K562 (cell line): Measurements from ENCODE around the gene VRK3. TPM values are rescaled to one million over a fixed set of nuclear protein-coding genes. Genes with fewer than 3 reads are reported as not detected.

Experiments used
- ATAC-seq: fragments of 200-7000 bp; cut with Tn5 transposase; 3 replicates; pipeline ENCODE4 v1.9.1; 2020; ENCODE audit warnings: moderate library complexity
- BruUV-seq: library from RNA; stranded (reverse); fragments of 400-500 nt; replicated peaks from 2 replicates; lab custom pipeline; 2021; lab: Mats Ljungman, UMichigan
- CTCF ChIA-PET: fragments of 300-600 bp; formaldehyde crosslinking; extraction: SDS; loops from one replicate; lab custom pipeline; 2021; ENCODE audit warnings: low intra/inter-chr PET ratio; lab: Yijun Ruan, JAX
- POLR2A ChIA-PET: fragments of 300-600, 350-650 bp; sonication (Branson Sonifier 250); formaldehyde crosslinking; extraction: SDS; loops from one replicate; lab custom pipeline; 2021; ENCODE audit warnings: antibody characterized with exemption, inconsistent platforms; lab: Yijun Ruan, JAX
- DNase-seq, 4 experiments: peaks; one replicate each; pipeline versions ENCODE4 v3.0.0 to v3.0.0-alpha.2; 2011 to 2018; ENCODE audit warnings: low spot score in 3 of 4, mixed read lengths in 3 of 4; ENCODE audit errors: extremely low read depth in 1 of 4
- FAIRE-seq: peaks from 2 replicates; lab custom pipeline; 2011; peaks lifted over from hg19 to GRCh38; lab: Jason Lieb, UNC
- H2AFZ ChIP-seq: 2 replicates; pipeline ENCODE4 v1.6.0; 2011; ENCODE audit warnings: low read depth, low read length, control low read depth, inconsistent platforms
- H3K27ac ChIP-seq: fragments of 200-600 bp; 3 replicates; pipeline ENCODE4 v1.8.0; 2011; ENCODE audit warnings: low read depth, mild to moderate bottlenecking, control low read depth, inconsistent platforms, low read length, moderate library complexity, mixed read lengths; ENCODE audit errors: extremely low read depth
- H3K27me3 ChIP-seq, 2 experiments: fragments of 300-600 bp in 1 of 2; 2 replicates in 1 of 2; 3 replicates in 1 of 2; pipeline versions ENCODE4 v1.6.0 to v1.8.0; 2011; ENCODE audit warnings: inconsistent platforms in 2 of 2, low read length in 2 of 2, mild to moderate bottlenecking in 1 of 2, mixed read lengths in 1 of 2, moderate library complexity in 1 of 2; ENCODE audit not compliant: control insufficient read depth in 2 of 2, insufficient read depth in 2 of 2
- H3K36me3 ChIP-seq: fragments of 300-600 bp; 3 replicates; pipeline ENCODE4 v1.8.0; 2011; ENCODE audit warnings: mild to moderate bottlenecking, low read length, inconsistent platforms; ENCODE audit not compliant: control insufficient read depth, insufficient read depth
- H3K4me1 ChIP-seq, 2 experiments: fragments of 200-600 bp in 1 of 2; replicated peaks in 1 of 2; 2 replicates in 1 of 2; 3 replicates in 1 of 2; pipeline versions ENCODE4 v1.5.1 to v1.8.0; 2011; ENCODE audit warnings: inconsistent platforms in 2 of 2, low read length in 2 of 2, mild to moderate bottlenecking in 1 of 2, mixed read lengths in 1 of 2, moderate library complexity in 1 of 2; ENCODE audit not compliant: control insufficient read depth in 2 of 2, insufficient read depth in 2 of 2
- H3K4me2 ChIP-seq: 2 replicates; pipeline ENCODE4 v1.6.1; 2011; ENCODE audit warnings: low read length, control low read depth, inconsistent platforms, mixed read lengths; ENCODE audit not compliant: insufficient read depth
- H3K4me3 ChIP-seq: fragments of 200-600 bp; sonication (generic), shearing (Covaris generic); 2 replicates; pipeline ENCODE4 v1.5.1; 2016; ENCODE audit warnings: control low read depth, inconsistent platforms
- H3K79me2 ChIP-seq: fragments of 200-600 bp; 3 replicates; pipeline ENCODE4 v1.8.0; 2011; ENCODE audit warnings: low read length, inconsistent platforms; ENCODE audit not compliant: control insufficient read depth, insufficient read depth
- H3K9ac ChIP-seq, 2 experiments: 2 replicates each; pipeline versions ENCODE4 v1.6.0 to v1.6.1; 2011; ENCODE audit warnings: low read depth in 2 of 2, low read length in 2 of 2, control low read depth in 1 of 2, inconsistent platforms in 1 of 2, mild to moderate bottlenecking in 1 of 2, mixed read lengths in 1 of 2; ENCODE audit not compliant: insufficient read depth in 1 of 2
- H3K9me1 ChIP-seq: one replicate; pipeline ENCODE4 v1.6.0; 2011; ENCODE audit warnings: inconsistent platforms, mild to moderate bottlenecking, low read length, moderate library complexity; ENCODE audit not compliant: control insufficient read depth, insufficient read depth
- H3K9me3 ChIP-seq: replicated peaks from 2 replicates; pipeline ENCODE4 v1.5.1; 2011; ENCODE audit warnings: low read depth, low read length, inconsistent platforms; ENCODE audit not compliant: control insufficient read depth, insufficient read depth
- H4K20me1 ChIP-seq: replicated peaks from 2 replicates; pipeline ENCODE4 v1.6.1; 2011; ENCODE audit warnings: low read length, inconsistent platforms, mixed read lengths; ENCODE audit not compliant: control insufficient read depth, insufficient read depth
- ADNP ChIP-seq: fragments of 200-800 bp; sonication (Bioruptor generic); IDR thresholded peaks from 2 replicates; pipeline ENCODE4 v1.6.1; 2016; ENCODE audit warnings: missing genetic modification characterization, missing compliant biosample characterization
- BRF1 ChIP-seq: IDR thresholded peaks from 3 replicates; pipeline ENCODE4 v1.6.1; 2011; ENCODE audit warnings: borderline replicate concordance, mild to moderate bottlenecking; ENCODE audit not compliant: insufficient read length; ENCODE audit errors: extremely low read depth
- ELF1 ChIP-seq: fragments of 200-800 bp; sonication (Bioruptor generic); IDR thresholded peaks from 2 replicates; pipeline ENCODE4 v1.6.1; 2016; ENCODE audit warnings: missing genetic modification characterization, missing compliant biosample characterization
- ERF ChIP-seq: fragments of 450-650 bp; formaldehyde crosslinking; IDR thresholded peaks from 2 replicates; pipeline ENCODE4 v1.4.0; 2020; ENCODE audit warnings: mild to moderate bottlenecking, mixed read lengths
- FIP1L1 ChIP-seq: fragments of 200-400 bp; formaldehyde crosslinking; IDR thresholded peaks from 2 replicates; pipeline ENCODE4 v1.6.1; 2018; ENCODE audit warnings: mild to moderate bottlenecking, low read depth, low read length; ENCODE audit not compliant: poor library complexity, severe bottlenecking
- GABPA ChIP-seq: fragments of 200-800 bp; sonication (Bioruptor generic); conservative IDR thresholded peaks from 2 replicates; pipeline ENCODE4 v1.6.1; 2016; ENCODE audit warnings: low read depth, missing genetic modification characterization, missing compliant biosample characterization
- HCFC1 ChIP-seq: IDR thresholded peaks from 2 replicates; pipeline ENCODE4 v1.6.1; 2012; ENCODE audit warnings: low read depth, low read length, improper control_type of control experiment
- IFI16 ChIP-seq: fragments of 250-450 bp; sonication (Bioruptor Pico); IDR thresholded peaks from 2 replicates; pipeline ENCODE4 v2.1.2; 2022; ENCODE audit warnings: mild to moderate bottlenecking, inconsistent platforms
- MCM7 ChIP-seq, 2 experiments: fragments of 450-650 bp; IDR thresholded peaks; 2 replicates each; pipeline ENCODE4 v1.6.1; 2016 to 2018
- SIRT6 ChIP-seq: IDR thresholded peaks from one replicate; pipeline ENCODE4 v1.6.1; 2012; ENCODE audit warnings: low read depth, mild to moderate bottlenecking, control low read depth, inconsistent platforms, low read length, moderate library complexity
- TEAD4 ChIP-seq, 2 experiments: sonication (generic) in 1 of 2; formaldehyde crosslinking in 1 of 2; IDR thresholded peaks; 2 replicates each; pipeline versions ENCODE4 v1.6.1 to v1.8.0; 2012 to 2022; ENCODE audit warnings: borderline replicate concordance in 1 of 2, inconsistent platforms in 1 of 2, low read length in 1 of 2, mild to moderate bottlenecking in 1 of 2, missing genetic modification reagents in 1 of 2
- ZBTB8A ChIP-seq: fragments of 450-650 bp; IDR thresholded peaks from 2 replicates; pipeline ENCODE4 v1.6.1; 2018; ENCODE audit warnings: mild to moderate bottlenecking, moderate library complexity; ENCODE audit not compliant: partially characterized antibody
- ZNF668 ChIP-seq: fragments of 250-450 bp; sonication (Bioruptor Pico); IDR thresholded peaks from 2 replicates; pipeline ENCODE4 v1.8.0; 2022; ENCODE audit warnings: mild to moderate bottlenecking, inconsistent platforms
- WGBS: fragments of 100-300 bp; shearing (Covaris generic); methylation state at CpG from one replicate; pipeline ENCODE4 v1.1.6; 2016; ENCODE audit warnings: low coverage, mixed read lengths; ENCODE audit not compliant: insufficient coverage; ENCODE audit errors: missing lambda C conversion rate; 5-methylcytosine and 5-hydroxymethylcytosine counted together
- in situ Hi-C: fragments of 300-500 bp; cut with MboI; formaldehyde crosslinking; loops from 4 replicates; pipeline ENCODE4 v1.15.0; 2018; ENCODE audit warnings: inconsistent platforms, mixed read lengths
- intact Hi-C: fragments of 100-400 bp; cut with micrococcal nuclease; formaldehyde crosslinking; loops from 2 replicates; pipeline ENCODE4 v1.14.2; 2022
- polyA plus RNA-seq, 8 experiments: library from polyadenylated mRNA; depleted of rRNA in 4 of 8; stranded (reverse) in 5 of 8; unstranded in 3 of 8; fragments of >200 nt; fragmentation: Nextera tagmentation in 2 of 8; fragmentation: Illumina TruSeq in 1 of 8; extraction: Ambion mirVana in 2 of 8; extraction: Trizol in 1 of 8; gene quantifications; 2 replicates each; pipeline versions ENCODE4 v1.2.1 to v1.2.3, GENCODE V29; 2011 to 2014; ENCODE audit warnings: inconsistent platforms in 1 of 8, missing spikeins in 1 of 8
- total RNA-seq, 7 experiments: library from RNA; depleted of rRNA in 6 of 7; stranded (reverse); fragments of >200 nt in 6 of 7; fragmentation: Illumina TruSeq in 2 of 7; extraction: Trizol in 2 of 7; gene quantifications; 2 replicates each; pipeline versions ENCODE4 v1.2.1 to v1.2.3, GENCODE V29; 2011 to 2021; ENCODE audit warnings: low replicate concordance in 1 of 7
- TF ChIP-seq, protein P1 (sequence below): fragments of 450-650 bp; IDR thresholded peaks from 2 replicates; pipeline ENCODE4 v1.6.1; 2016; ENCODE audit warnings: antibody characterized with exemption
- TF ChIP-seq, protein P2 (sequence below): conservative IDR thresholded peaks from 2 replicates; pipeline ENCODE4 v1.6.1; 2011; ENCODE audit warnings: low read depth, mild to moderate bottlenecking, low read length; ENCODE audit not compliant: control insufficient read depth
- TF ChIP-seq, protein P3 (sequence below): IDR thresholded peaks from 2 replicates; pipeline ENCODE4 v1.6.1; 2014; ENCODE audit warnings: antibody characterized with exemption
- TF ChIP-seq, protein P4 (sequence below): fragments of 450-650 bp; formaldehyde crosslinking; IDR thresholded peaks from 2 replicates; pipeline ENCODE4 v1.4.0; 2020; ENCODE audit warnings: mild to moderate bottlenecking, moderate library complexity

VRK3 gene
- total and polyA plus RNA-seq, 9 of the 15 experiments (the other 6 are each of a cell fraction or from before 2014, with no cell fraction given) = 25.6 to 94.3 (median 42.9) TPM

DNA sequence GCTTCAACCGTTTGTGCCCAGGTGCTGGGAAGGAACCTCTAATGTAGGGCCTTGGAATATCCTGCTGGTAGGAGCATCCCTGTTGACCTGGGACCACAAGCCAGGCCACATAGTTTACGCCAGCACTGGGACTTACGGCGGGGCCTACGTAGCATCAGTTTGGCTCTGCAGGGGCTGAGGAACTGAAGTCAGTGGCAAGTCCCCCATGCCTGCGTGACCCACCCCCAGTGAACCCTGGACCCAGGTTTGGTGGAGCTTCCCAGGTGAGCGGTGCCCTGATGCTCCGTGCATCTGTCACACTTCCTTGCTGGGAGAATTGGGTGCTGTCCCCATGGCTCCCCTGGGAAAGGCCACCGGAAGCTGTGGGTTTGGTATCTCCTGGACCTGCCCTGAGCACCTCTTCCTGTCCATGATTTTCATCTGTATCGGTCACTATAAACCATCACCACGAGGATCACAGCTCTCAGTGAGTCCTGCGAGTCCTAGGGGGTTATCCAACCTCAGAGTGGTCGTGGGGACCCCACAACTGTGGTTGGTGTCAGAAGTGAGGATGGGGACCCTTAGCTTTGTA is 74.1 kb downstream of the VRK3 start:
- H3K36me3 ChIP-seq = no peaks in the 10 kb centered on the region
- no TSS peak for BruUV-seq
- no peaks in the 10 kb centered on the region for H3K9me1 ChIP-seq
- H3K4me3 ChIP-seq = no peak overlapping the region
- H3K27me3 ChIP-seq = peaks cover 3 to 4% of the 10 kb centered on the region in 2 experiments; a peak in 3 of 5 replicates
- DNase-seq (no peak), ATAC-seq (no peak), FAIRE-seq (no peak)
- H3K9me3 ChIP-seq = no peaks in the 10 kb centered on the region
- POLR2A ChIA-PET = interaction anchor here (0.9 kb wide), 1 partner anchor 22 kb away, joined by 3 read pairs; the partner anchor contains the start of genes ATF5 and NUP62
- no peak overlapping the region for H3K9ac ChIP-seq
- WGBS = 20% methylated on average over 13 of the region's 13 CpGs
- H3K4me2 ChIP-seq = no peak overlapping the region
- no peaks in the 10 kb centered on the region for H3K79me2 ChIP-seq
- no peak overlapping the region for H3K27ac ChIP-seq
- in situ Hi-C loops = no loop called here
- intact Hi-C loops = no loop called here
- CTCF ChIA-PET = no interaction called here
- TF ChIP-seq IFI16 (CRISPR knock-in tag) = no peak
- TF ChIP-seq, protein P1, sequence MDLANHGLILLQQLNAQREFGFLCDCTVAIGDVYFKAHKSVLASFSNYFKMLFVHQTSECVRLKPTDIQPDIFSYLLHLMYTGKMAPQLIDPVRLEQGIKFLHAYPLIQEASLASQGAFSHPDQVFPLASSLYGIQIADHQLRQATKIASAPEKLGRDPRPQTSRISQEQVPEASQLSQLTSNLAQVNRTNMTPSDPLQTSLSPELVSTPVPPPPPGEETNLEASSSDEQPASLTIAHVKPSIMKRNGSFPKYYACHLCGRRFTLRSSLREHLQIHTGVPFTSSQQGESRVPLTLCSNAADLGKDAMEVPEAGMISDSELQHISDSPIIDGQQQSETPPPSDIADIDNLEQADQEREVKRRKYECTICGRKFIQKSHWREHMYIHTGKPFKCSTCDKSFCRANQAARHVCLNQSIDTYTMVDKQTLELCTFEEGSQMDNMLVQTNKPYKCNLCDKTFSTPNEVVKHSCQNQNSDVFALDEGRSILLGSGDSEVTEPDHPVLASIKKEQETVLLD = no peak
- no peak for TF ChIP-seq ZBTB8A
- TF ChIP-seq MCM7 (IDR thresholded peaks at IDR 0.05) = no peak
- no peak for TF ChIP-seq BRF1
- no peak for TF ChIP-seq HCFC1
- TF ChIP-seq GABPA (tag) = no peak
- no peak for TF ChIP-seq ZNF668 (CRISPR knock-in tag)
- no peak for TF ChIP-seq SIRT6
- no peak for TF ChIP-seq TEAD4 (IDR thresholded peaks at IDR 0.05; ENCODE audit: low read length)
- TF ChIP-seq TEAD4 (CRISPR knock-in tag; IDR thresholded peaks at IDR 0.05; ENCODE audit: borderline replicate concordance) = no peak
- TF ChIP-seq ADNP = no peak
- TF ChIP-seq, protein P2, sequence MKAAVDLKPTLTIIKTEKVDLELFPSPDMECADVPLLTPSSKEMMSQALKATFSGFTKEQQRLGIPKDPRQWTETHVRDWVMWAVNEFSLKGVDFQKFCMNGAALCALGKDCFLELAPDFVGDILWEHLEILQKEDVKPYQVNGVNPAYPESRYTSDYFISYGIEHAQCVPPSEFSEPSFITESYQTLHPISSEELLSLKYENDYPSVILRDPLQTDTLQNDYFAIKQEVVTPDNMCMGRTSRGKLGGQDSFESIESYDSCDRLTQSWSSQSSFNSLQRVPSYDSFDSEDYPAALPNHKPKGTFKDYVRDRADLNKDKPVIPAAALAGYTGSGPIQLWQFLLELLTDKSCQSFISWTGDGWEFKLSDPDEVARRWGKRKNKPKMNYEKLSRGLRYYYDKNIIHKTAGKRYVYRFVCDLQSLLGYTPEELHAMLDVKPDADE = no peak
- TF ChIP-seq ELF1 = no peak
- TF ChIP-seq ERF (CRISPR knock-in tag) = no peak
- TF ChIP-seq, protein P3, sequence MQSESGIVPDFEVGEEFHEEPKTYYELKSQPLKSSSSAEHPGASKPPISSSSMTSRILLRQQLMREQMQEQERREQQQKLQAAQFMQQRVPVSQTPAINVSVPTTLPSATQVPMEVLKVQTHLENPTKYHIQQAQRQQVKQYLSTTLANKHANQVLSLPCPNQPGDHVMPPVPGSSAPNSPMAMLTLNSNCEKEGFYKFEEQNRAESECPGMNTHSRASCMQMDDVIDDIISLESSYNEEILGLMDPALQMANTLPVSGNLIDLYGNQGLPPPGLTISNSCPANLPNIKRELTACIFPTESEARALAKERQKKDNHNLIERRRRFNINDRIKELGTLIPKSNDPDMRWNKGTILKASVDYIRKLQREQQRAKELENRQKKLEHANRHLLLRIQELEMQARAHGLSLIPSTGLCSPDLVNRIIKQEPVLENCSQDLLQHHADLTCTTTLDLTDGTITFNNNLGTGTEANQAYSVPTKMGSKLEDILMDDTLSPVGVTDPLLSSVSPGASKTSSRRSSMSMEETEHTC = no peak
- TF ChIP-seq, protein P4, sequence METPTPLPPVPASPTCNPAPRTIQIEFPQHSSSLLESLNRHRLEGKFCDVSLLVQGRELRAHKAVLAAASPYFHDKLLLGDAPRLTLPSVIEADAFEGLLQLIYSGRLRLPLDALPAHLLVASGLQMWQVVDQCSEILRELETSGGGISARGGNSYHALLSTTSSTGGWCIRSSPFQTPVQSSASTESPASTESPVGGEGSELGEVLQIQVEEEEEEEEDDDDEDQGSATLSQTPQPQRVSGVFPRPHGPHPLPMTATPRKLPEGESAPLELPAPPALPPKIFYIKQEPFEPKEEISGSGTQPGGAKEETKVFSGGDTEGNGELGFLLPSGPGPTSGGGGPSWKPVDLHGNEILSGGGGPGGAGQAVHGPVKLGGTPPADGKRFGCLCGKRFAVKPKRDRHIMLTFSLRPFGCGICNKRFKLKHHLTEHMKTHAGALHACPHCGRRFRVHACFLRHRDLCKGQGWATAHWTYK (CRISPR knock-in tag) = no peak
- TF ChIP-seq FIP1L1 = no peak
- TF ChIP-seq, all 486 proteins: peak for 0
- Histone ChIP-seq H2AFZ (no peak overlapping the region), H4K20me1 (no peaks in the 10 kb centered on the region), H3K4me1 (peaks cover 18 to 21% of the 10 kb centered on the region in 2 experiments; a peak in 4 of 5 replicates)
